NCI-H345 treated with DMSO at 0.1 percent for 48 hours (cell line): ENCODE measurements around the gene SLC22A7.

Experiments
- DNase-seq: peaks from one replicate; lab custom pipeline; 2025; ENCODE audit not compliant: unreplicated experiment; lab: John Stamatoyannopoulos, UW

The SLC22A7 gene

GRCh38 chr6:43265564-43265963, 32.5 kb upstream of the SLC22A7 start:
- DNase-seq, result no peak

GRCh38 chr6:43267619-43268354, 30.3 kb upstream of the SLC22A7 start:
- DNase-seq, result no peak

GRCh38 chr6:43268355-43268700, 29.7 kb upstream of the SLC22A7 start:
- no peak for DNase-seq

- no peak for DNase-seq
Measured at GRCh38 chr6:43268782-43269272, 29.2 kb upstream of the SLC22A7 start.

- DNase-seq, result no peak
Measured at GRCh38 chr6:43269273-43270007, 28.6 kb upstream of the SLC22A7 start.

- DNase-seq, result no peak
Measured at GRCh38 chr6:43271103-43271815, 26.8 kb upstream of the SLC22A7 start.

GRCh38 chr6:43271944-43272343, 26.1 kb upstream of the SLC22A7 start:
- DNase-seq, result no peak

- no peak for DNase-seq
Measured at GRCh38 chr6:43273707-43274106, 24.4 kb upstream of the SLC22A7 start.

- no peak for DNase-seq
Measured at GRCh38 chr6:43274127-43274915, 23.7 kb upstream of the SLC22A7 start.

- no peak for DNase-seq
Measured at GRCh38 chr6:43274916-43275597, 23.0 kb upstream of the SLC22A7 start.

- no peak for DNase-seq
Measured at GRCh38 chr6:43275801-43276576, 22.1 kb upstream of the SLC22A7 start.

GRCh38 chr6:43276577-43277305, 21.3 kb upstream of the SLC22A7 start:
- no peak for DNase-seq

- no peak for DNase-seq
Measured at GRCh38 chr6:43277306-43277642, 20.8 kb upstream of the SLC22A7 start.

GRCh38 chr6:43277643-43278523, 20.2 kb upstream of the SLC22A7 start:
- no peak for DNase-seq

GRCh38 chr6:43278524-43279078, 19.5 kb upstream of the SLC22A7 start:
- DNase-seq, result no peak

- DNase-seq, result no peak
Measured at GRCh38 chr6:43280234-43280633, 17.8 kb upstream of the SLC22A7 start.

GRCh38 chr6:43282060-43282459, 16.0 kb upstream of the SLC22A7 start:
- no peak for DNase-seq
